Tibial nerve (tissue), 4 donors: ENCODE data around the gene ADCY3. TPM values are rescaled to one million over a fixed set of nuclear protein-coding genes. Genes with fewer than 3 reads are reported as not detected.

Source experiments
- DNase-seq, 2 donors: peaks; one replicate each; pipeline ENCODE4 v3.0.0-alpha.2; 2019; ENCODE audit warnings: low spot score in 2 of 2
- H3K27ac ChIP-seq, 4 donors: fragments of 200-600 bp; sonication (generic) in 3 of 4; one replicate each; pipeline ENCODE4 v1.5.1; 2017 to 2019; ENCODE audit warnings: mild to moderate bottlenecking in 1 of 4
- H3K27me3 ChIP-seq, 2 donors: fragments of 200-600 bp; sonication (generic) in 1 of 2; one replicate each; pipeline versions ENCODE4 v1.5.1 to v1.6.0; 2017 to 2019
- H3K36me3 ChIP-seq, 3 donors: fragments of 200-600 bp; sonication (generic); one replicate each; pipeline ENCODE4 v1.5.1; 2018 to 2019
- H3K4me1 ChIP-seq, 4 donors: fragments of 200-600 bp; sonication (generic) in 3 of 4; one replicate each; pipeline ENCODE4 v1.5.1; 2017 to 2019
- H3K4me3 ChIP-seq, 4 donors: fragments of 200-600 bp; sonication (generic) in 3 of 4; one replicate each; pipeline ENCODE4 v1.5.1; 2017 to 2019; ENCODE audit warnings: mild to moderate bottlenecking in 1 of 4, moderate library complexity in 1 of 4
- H3K9me3 ChIP-seq, 4 donors: fragments of 200-600 bp; sonication (generic) in 3 of 4; one replicate each; pipeline ENCODE4 v1.5.1; 2017 to 2019
- EP300 ChIP-seq, 2 donors: sonication (generic); formaldehyde crosslinking; IDR thresholded peaks; one replicate each; pipeline ENCODE4 v1.6.1; 2017; ENCODE audit warnings: antibody characterized with exemption in 2 of 2, mild to moderate bottlenecking in 1 of 2
- POLR2A ChIP-seq, 2 donors: fragments of 450-650 bp; IDR thresholded peaks; one replicate each; pipeline ENCODE4 v1.6.1; 2017; ENCODE audit warnings: antibody characterized with exemption in 2 of 2, mild to moderate bottlenecking in 2 of 2, moderate library complexity in 2 of 2
- WGBS, 2 donors: methylation state at CpG; one replicate each; pipeline ENCODE4 v1.1.5; 2018; 5-methylcytosine and 5-hydroxymethylcytosine counted together
- total RNA-seq, 4 donors: library from RNA; depleted of rRNA; stranded (reverse); fragments of >200 nt; gene quantifications; one replicate each; pipeline ENCODE4 v1.1.0, GENCODE V29; 2016
- TF ChIP-seq, protein P1 (sequence below), 5 experiments: fragments of 200-600 bp in 3 of 5; fragments of 450-650 bp in 2 of 5; sonication (generic) in 3 of 5; IDR thresholded peaks; one replicate each; pipeline ENCODE4 v1.5.1; 2016 to 2019; ENCODE audit warnings: antibody characterized with exemption in 5 of 5, mild to moderate bottlenecking in 3 of 5, moderate library complexity in 2 of 5

The ADCY3 gene
- total RNA-seq, 4 donors from 2014 or later = 145 to 393 (median 207) TPM

DNA sequence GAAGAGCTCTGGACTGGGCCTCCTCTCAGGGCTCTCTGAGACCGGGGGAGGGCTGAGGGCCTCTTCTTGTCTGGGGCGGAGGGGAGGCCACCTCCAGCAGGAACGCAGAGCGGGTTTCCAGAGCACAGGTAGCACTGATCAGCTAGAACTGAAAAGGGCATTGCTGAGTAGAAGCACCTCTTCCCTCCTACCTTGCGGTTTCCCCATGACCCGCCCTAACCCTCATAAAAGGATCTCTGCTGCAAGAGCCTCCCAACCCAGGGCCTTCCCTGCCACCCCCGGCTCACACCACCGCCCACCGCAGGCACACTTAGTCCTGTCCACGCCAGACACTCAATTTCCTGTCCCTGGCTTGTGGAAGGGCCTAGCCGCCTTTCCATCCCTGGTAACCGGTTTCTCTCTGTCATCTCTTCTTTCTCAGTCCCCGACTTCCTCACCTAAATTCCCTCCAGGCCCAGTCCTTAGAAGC, 966 bp downstream of the ADCY3 start:
- Histone ChIP-seq H3K27me3 (no peaks in the 10 kb centered on the region), H3K36me3 (peaks cover 0 to 16% (median 0%) of the 10 kb centered on the region in 3 donors), H3K27ac (peak overlapping the region; percentile 71 to 95 (median 84)), H3K4me3 (peak overlapping the region; percentile 52 to 90 (median 72)), H3K9me3 (no peaks in the 10 kb centered on the region), H3K4me1 (peaks cover 0 to 63% (median 47%) of the 10 kb centered on the region in 4 donors)
- DNase-seq = no peak
- TF ChIP-seq EP300 (IDR thresholded peaks at IDR 0.05) = peak in 1 of 2 donors; percentile 20
- TF ChIP-seq, protein P1, sequence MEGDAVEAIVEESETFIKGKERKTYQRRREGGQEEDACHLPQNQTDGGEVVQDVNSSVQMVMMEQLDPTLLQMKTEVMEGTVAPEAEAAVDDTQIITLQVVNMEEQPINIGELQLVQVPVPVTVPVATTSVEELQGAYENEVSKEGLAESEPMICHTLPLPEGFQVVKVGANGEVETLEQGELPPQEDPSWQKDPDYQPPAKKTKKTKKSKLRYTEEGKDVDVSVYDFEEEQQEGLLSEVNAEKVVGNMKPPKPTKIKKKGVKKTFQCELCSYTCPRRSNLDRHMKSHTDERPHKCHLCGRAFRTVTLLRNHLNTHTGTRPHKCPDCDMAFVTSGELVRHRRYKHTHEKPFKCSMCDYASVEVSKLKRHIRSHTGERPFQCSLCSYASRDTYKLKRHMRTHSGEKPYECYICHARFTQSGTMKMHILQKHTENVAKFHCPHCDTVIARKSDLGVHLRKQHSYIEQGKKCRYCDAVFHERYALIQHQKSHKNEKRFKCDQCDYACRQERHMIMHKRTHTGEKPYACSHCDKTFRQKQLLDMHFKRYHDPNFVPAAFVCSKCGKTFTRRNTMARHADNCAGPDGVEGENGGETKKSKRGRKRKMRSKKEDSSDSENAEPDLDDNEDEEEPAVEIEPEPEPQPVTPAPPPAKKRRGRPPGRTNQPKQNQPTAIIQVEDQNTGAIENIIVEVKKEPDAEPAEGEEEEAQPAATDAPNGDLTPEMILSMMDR (IDR thresholded peaks at IDR 0.05) = no peak
- WGBS, 2 donors = 23 to 45% methylated on average over 13 of the region's 13 CpGs

DNA sequence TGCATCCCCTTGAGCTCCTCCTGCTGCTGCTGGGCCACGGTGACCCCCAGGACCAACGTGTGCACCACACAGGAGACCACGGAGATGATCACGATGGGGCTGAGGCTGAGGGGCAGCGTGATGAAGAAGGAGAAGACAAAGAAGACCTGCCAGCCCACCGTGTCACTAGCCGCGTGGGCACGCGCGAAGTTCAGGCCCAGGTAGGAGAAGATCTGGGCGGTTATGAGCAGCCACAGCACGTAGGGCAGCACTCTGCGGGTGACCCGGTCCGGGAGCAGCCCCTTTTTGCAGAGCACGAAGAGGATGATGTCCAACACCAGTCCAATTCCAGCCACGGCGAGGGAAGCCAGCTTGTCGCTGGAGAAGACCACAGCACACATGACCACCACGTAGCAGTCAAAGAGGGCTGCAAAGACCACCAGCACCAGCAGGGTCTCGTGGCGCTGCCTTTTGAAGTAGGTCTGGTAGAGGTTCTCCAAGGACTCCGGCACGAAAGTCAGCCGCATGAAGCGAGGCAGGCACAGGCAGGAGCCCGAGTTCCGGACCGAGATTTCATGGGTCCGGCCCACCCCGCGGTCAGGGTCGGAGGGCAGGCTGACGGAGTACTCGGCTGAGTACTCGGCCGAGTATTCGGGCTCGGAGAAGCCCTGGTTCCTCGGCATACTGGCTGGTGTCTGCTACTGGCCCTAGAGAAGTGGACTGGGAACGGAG, 1.6 kb downstream of the ADCY3 start:
- WGBS, 2 donors = 75 to 76% methylated on average over 38 to 41 of the region's 42 CpGs
- peak overlapping the region; percentile 71 to 95 (median 84) for H3K27ac ChIP-seq
- TF ChIP-seq, protein P1 (IDR thresholded peaks at IDR 0.05) = no peak
- TF ChIP-seq EP300 (IDR thresholded peaks at IDR 0.05) = no peak
- no peak for TF ChIP-seq POLR2A (IDR thresholded peaks at IDR 0.05)
- H3K4me1 ChIP-seq = peaks cover 0 to 69% (median 50%) of the 10 kb centered on the region in 4 donors
- H3K27me3 ChIP-seq = no peaks in the 10 kb centered on the region
- H3K4me3 ChIP-seq = peak overlapping the region; percentile 52 to 90 (median 72)
- H3K36me3 ChIP-seq = peaks cover 0 to 16% (median 0%) of the 10 kb centered on the region in 3 donors
- no peak for DNase-seq
- no peaks in the 10 kb centered on the region for H3K9me3 ChIP-seq

DNA sequence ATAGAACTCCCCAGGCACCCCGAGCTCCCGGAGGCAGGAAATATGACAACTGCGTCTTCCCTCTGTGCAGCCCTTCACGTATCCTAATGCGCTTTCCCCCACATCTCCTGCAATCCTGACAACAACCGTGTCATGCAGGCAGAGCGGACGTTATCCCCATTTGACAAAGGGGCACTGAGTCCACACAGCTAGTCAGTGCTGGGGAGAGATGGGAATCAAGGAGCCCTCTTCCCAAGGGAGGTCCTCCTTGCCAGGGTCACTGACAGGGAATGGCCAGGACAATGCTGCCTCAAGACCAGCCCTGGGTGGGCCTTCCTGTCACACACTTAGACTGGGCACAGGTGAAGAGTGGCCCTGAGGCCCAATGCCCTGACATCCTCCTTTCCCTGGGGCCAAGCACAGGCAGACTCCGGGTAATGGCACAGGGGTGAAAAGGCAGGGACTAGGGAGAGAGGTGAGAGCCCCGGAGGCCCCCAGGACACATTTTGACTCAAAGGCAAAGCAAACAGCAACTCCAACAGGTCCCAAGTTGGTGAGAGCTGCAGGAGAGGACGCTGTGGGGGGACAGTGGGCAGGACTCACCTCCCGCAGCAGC, 2.2 kb downstream of the ADCY3 start:
- H3K4me1 ChIP-seq = peaks cover 0 to 75% (median 57%) of the 10 kb centered on the region in 4 donors
- peaks cover 0 to 16% (median 0%) of the 10 kb centered on the region in 3 donors for H3K36me3 ChIP-seq
- no peak for DNase-seq
- no peak for TF ChIP-seq POLR2A (IDR thresholded peaks at IDR 0.05)
- TF ChIP-seq EP300 (IDR thresholded peaks at IDR 0.05) = no peak
- TF ChIP-seq, protein P1 (IDR thresholded peaks at IDR 0.05) = no peak
- H3K27ac ChIP-seq = peak overlapping the region; percentile 33 to 95 (median 69)
- 81 to 90% methylated on average over 12 of the region's 12 CpGs for WGBS, 2 donors
- H3K27me3 ChIP-seq = no peaks in the 10 kb centered on the region
- peak overlapping the region; percentile 52 to 90 (median 72) for H3K4me3 ChIP-seq
- H3K9me3 ChIP-seq = no peaks in the 10 kb centered on the region

DNA sequence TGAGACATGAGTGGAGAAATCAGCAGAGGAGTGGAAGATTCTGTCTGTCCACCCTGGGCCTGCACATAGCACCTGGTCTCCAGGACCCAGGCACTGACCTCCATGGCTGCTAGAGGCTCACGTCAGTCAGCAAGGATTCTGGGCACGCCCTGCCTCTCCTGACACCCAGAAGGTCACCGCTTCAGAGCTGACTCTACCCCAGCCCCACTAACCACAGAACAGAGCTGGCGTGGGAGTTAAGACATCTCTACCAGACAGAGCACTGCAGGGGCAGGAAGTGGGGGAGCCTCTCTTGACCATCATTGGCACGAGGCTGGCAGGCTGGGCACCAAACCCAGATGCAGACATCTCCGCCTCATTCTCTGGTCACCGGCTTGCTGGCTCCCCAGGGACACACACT, 3.0 kb downstream of the ADCY3 start:
- Histone ChIP-seq H3K36me3 (peaks cover 0 to 16% (median 0%) of the 10 kb centered on the region in 3 donors), H3K27ac (peak overlapping the region in 3 of 4 donors; percentile 55 to 95 (median 83)), H3K27me3 (no peaks in the 10 kb centered on the region), H3K4me1 (peaks cover 0 to 83% (median 58%) of the 10 kb centered on the region in 4 donors), H3K4me3 (peak overlapping the region; percentile 13 to 90 (median 62)), H3K9me3 (no peaks in the 10 kb centered on the region)
- no peak for DNase-seq
- WGBS, 2 donors = 46% methylated on average over 7 of the region's 7 CpGs
- no peak for TF ChIP-seq POLR2A (IDR thresholded peaks at IDR 0.05)
- no peak for TF ChIP-seq EP300 (IDR thresholded peaks at IDR 0.05)
- TF ChIP-seq, protein P1 (IDR thresholded peaks at IDR 0.05) = no peak

DNA sequence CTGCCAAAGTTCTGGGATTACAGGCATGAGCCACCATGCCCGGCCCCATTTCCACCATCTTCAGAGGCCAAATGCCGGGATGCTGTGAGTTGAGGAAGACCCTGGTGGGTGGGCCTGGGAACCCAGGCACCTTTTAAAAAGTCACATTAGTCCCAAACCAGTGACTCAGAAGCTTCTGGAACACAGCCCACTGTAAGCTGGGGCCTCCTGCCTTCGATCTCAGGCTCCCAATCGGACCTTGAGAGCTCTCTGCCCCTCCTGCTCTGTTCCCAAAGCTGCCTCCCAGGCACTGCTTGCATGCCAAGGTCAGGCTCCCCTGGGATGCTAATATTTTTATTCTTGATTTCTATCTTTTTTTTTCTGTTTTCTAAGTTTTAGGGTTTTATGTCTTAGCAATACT, 4.2 kb downstream of the ADCY3 start:
- DNase-seq = no peak
- Histone ChIP-seq H3K4me1 (peaks cover 0 to 81% (median 55%) of the 10 kb centered on the region in 4 donors), H3K27me3 (no peaks in the 10 kb centered on the region), H3K36me3 (peaks cover 0 to 16% (median 0%) of the 10 kb centered on the region in 3 donors), H3K4me3 (peak overlapping the region in 2 of 4 donors; percentile 3 to 90), H3K27ac (peak overlapping the region; percentile 13 to 95 (median 69)), H3K9me3 (no peaks in the 10 kb centered on the region)
- WGBS, 2 donors = 41 to 53% methylated on average over 3 to 4 of the region's 4 CpGs
- peak in 1 of 2 donors; percentile 7 for TF ChIP-seq EP300 (IDR thresholded peaks at IDR 0.05)
- TF ChIP-seq POLR2A (IDR thresholded peaks at IDR 0.05) = no peak
